IMR-90 (cell line): ENCODE measurements around the gene MRFAP1L1. TPM values are rescaled to one million over a fixed set of nuclear protein-coding genes. Genes with fewer than 3 reads are reported as not detected.
A peak's percentile ranks its signal among the peaks of the same experiment; 100 is the strongest.

Experiments used
- ATAC-seq: fragments of 200-7000 bp; cut with Tn5 transposase; 2 replicates; pipeline ENCODE4 v1.9.1; 2020; ENCODE audit warnings: low read depth, mild to moderate bottlenecking, moderate library complexity
- BruUV-seq: library from RNA; stranded (reverse); fragments of 400-500 nt; replicated peaks from 2 replicates; lab custom pipeline; 2021; lab: Mats Ljungman, UMichigan
- CTCF ChIA-PET: fragments of 300-600 bp; formaldehyde crosslinking; extraction: SDS; loops from one replicate; lab custom pipeline; 2021; ENCODE audit warnings: antibody characterized with exemption; lab: Yijun Ruan, JAX
- POLR2A ChIA-PET: fragments of 300-600 bp; sonication (Branson Sonifier 250); formaldehyde crosslinking; loops from one replicate; lab custom pipeline; 2022; ENCODE audit warnings: antibody characterized with exemption; ENCODE audit not compliant: unreplicated experiment; lab: Charles Lee
- DNase-seq: peaks from one replicate; pipeline ENCODE4 v3.0.0; 2013
- H2AFZ ChIP-seq: replicated peaks from 2 replicates; pipeline ENCODE3; 2013; ENCODE audit warnings: low read length, mild to moderate bottlenecking; ENCODE audit not compliant: poor library complexity
- H2AK5ac ChIP-seq: 2 replicates; pipeline ENCODE4 v1.6.1; 2013; ENCODE audit warnings: low read depth, low read length, inconsistent platforms
- H2AK9ac ChIP-seq: replicated peaks from 2 replicates; pipeline ENCODE3; 2013; ENCODE audit warnings: mild to moderate bottlenecking, low read depth, low read length, moderate library complexity; ENCODE audit not compliant: poor library complexity
- H2BK120ac ChIP-seq: 2 replicates; pipeline ENCODE4 v1.6.1; 2013; ENCODE audit warnings: low read depth, low read length, inconsistent platforms
- H2BK15ac ChIP-seq: 3 replicates; pipeline ENCODE4 v1.6.1; 2013; ENCODE audit warnings: low read depth, low read length, inconsistent platforms
- H2BK20ac ChIP-seq: 2 replicates; pipeline ENCODE4 v1.6.1; 2013; ENCODE audit warnings: low read depth, mild to moderate bottlenecking, inconsistent platforms, low read length, moderate library complexity
- H2BK5ac ChIP-seq: 2 replicates; pipeline ENCODE4 v1.6.1; 2013; ENCODE audit warnings: mild to moderate bottlenecking, low read depth, low read length, inconsistent platforms; ENCODE audit not compliant: poor library complexity, severe bottlenecking
- H3K14ac ChIP-seq: replicated peaks from 2 replicates; pipeline ENCODE4 v1.6.1; 2013; ENCODE audit warnings: low read depth, low read length, inconsistent platforms
- H3K18ac ChIP-seq: 2 replicates; pipeline ENCODE4 v1.6.1; 2013; ENCODE audit warnings: low read depth, low read length, control low read depth
- H3K23ac ChIP-seq: 2 replicates; pipeline ENCODE4 v1.6.1; 2013; ENCODE audit warnings: low read depth, low read length, inconsistent platforms
- H3K27ac ChIP-seq: 2 replicates; pipeline ENCODE4 v1.5.1; 2013; ENCODE audit warnings: mild to moderate bottlenecking, control low read depth, low read length; ENCODE audit not compliant: insufficient read depth
- H3K27me3 ChIP-seq: 2 replicates; pipeline ENCODE4 v1.6.1; 2013; ENCODE audit warnings: low read length; ENCODE audit not compliant: control insufficient read depth, insufficient read depth
- H3K36me3 ChIP-seq: 2 replicates; pipeline ENCODE4 v1.6.1; 2013; ENCODE audit warnings: low read length, mixed read lengths; ENCODE audit not compliant: control insufficient read depth, insufficient read depth
- H3K4ac ChIP-seq: 2 replicates; pipeline ENCODE4 v1.6.1; 2013; ENCODE audit warnings: low read depth, low read length, inconsistent platforms
- H3K4me1 ChIP-seq: 2 replicates; pipeline ENCODE4 v1.6.1; 2013; ENCODE audit warnings: low read length, mixed read lengths; ENCODE audit not compliant: control insufficient read depth, insufficient read depth
- H3K4me2 ChIP-seq: 2 replicates; pipeline ENCODE4 v1.6.1; 2013; ENCODE audit warnings: low read depth, mild to moderate bottlenecking, control low read depth, low read length, moderate library complexity
- H3K4me3 ChIP-seq: 2 replicates; pipeline ENCODE4 v1.5.1; 2013; ENCODE audit warnings: low read depth, mild to moderate bottlenecking, control low read depth, low read length, moderate library complexity; ENCODE audit not compliant: insufficient read depth
- H3K56ac ChIP-seq: 2 replicates; pipeline ENCODE4 v1.6.1; 2013; ENCODE audit warnings: low read length, inconsistent platforms; ENCODE audit not compliant: insufficient read depth; ENCODE audit errors: extremely low read depth
- H3K79me1 ChIP-seq, 2 experiments: 2 replicates each; pipeline ENCODE4 v1.6.1; 2013; ENCODE audit warnings: low read length in 2 of 2, inconsistent platforms in 1 of 2, low read depth in 1 of 2
- H3K9ac ChIP-seq: 2 replicates; pipeline ENCODE4 v1.6.1; 2013; ENCODE audit warnings: low read depth, low read length, control low read depth
- H3K9me1 ChIP-seq: 2 replicates; pipeline ENCODE4 v1.6.1; 2013; ENCODE audit warnings: low read length, inconsistent platforms; ENCODE audit not compliant: insufficient read depth
- H3K9me3 ChIP-seq: 2 replicates; pipeline ENCODE4 v1.6.1; 2013; ENCODE audit warnings: low read length; ENCODE audit not compliant: control insufficient read depth, insufficient read depth
- H4K20me1 ChIP-seq: 2 replicates; pipeline ENCODE4 v1.6.1; 2013; ENCODE audit warnings: low read length, inconsistent platforms; ENCODE audit not compliant: insufficient read depth
- H4K5ac ChIP-seq: 2 replicates; pipeline ENCODE4 v1.6.1; 2013; ENCODE audit warnings: mild to moderate bottlenecking, low read depth, low read length, control low read depth
- H4K8ac ChIP-seq, 2 experiments: 2 replicates each; pipeline ENCODE4 v1.6.1; 2013; ENCODE audit warnings: low read depth in 2 of 2, low read length in 2 of 2, control low read depth in 1 of 2, inconsistent platforms in 1 of 2
- H4K91ac ChIP-seq: 2 replicates; pipeline ENCODE4 v1.6.1; 2013; ENCODE audit warnings: low read depth, low read length, inconsistent platforms; ENCODE audit not compliant: insufficient read depth
- BHLHE40 ChIP-seq: fragments of 150-350 bp; IDR thresholded peaks from 2 replicates; pipeline ENCODE4 v1.6.1; 2016; ENCODE audit warnings: mild to moderate bottlenecking, low read depth, low read length
- CEBPB ChIP-seq: IDR thresholded peaks from 2 replicates; pipeline ENCODE4 v1.6.1; 2012; ENCODE audit warnings: low read depth, low read length, improper control_type of control experiment
- CHD1 ChIP-seq: IDR thresholded peaks from 2 replicates; pipeline ENCODE4 v1.6.1; 2012; ENCODE audit warnings: low read depth, low read length, improper control_type of control experiment
- CTCF ChIP-seq: conservative IDR thresholded peaks from 2 replicates; pipeline ENCODE4 v1.5.1; 2012; ENCODE audit warnings: mild to moderate bottlenecking, low read depth, low read length, improper control_type of control experiment
- FOS ChIP-seq: fragments of 150-350 bp; IDR thresholded peaks from 2 replicates; pipeline ENCODE4 v1.6.1; 2016; ENCODE audit warnings: low read depth, low read length
- MAFK ChIP-seq: IDR thresholded peaks from 2 replicates; pipeline ENCODE4 v1.6.1; 2012; ENCODE audit warnings: low read depth, low read length, improper control_type of control experiment
- MAZ ChIP-seq: IDR thresholded peaks from 2 replicates; pipeline ENCODE4 v1.6.1; 2012; ENCODE audit warnings: low read depth, mild to moderate bottlenecking, low read length, improper control_type of control experiment, moderate library complexity, borderline replicate concordance
- MXI1 ChIP-seq: IDR thresholded peaks from 2 replicates; pipeline ENCODE4 v1.6.1; 2012; ENCODE audit warnings: low read depth, mild to moderate bottlenecking, low read length, moderate library complexity, borderline replicate concordance
- NFE2L2 ChIP-seq: fragments of 150-350 bp; IDR thresholded peaks from 2 replicates; pipeline ENCODE4 v1.6.1; 2016; ENCODE audit warnings: low read depth, mild to moderate bottlenecking, low read length
- POLR2A ChIP-seq: IDR thresholded peaks from 2 replicates; pipeline ENCODE4 v1.6.1; 2012; ENCODE audit warnings: mild to moderate bottlenecking, low read depth, low read length
- RAD21 ChIP-seq: IDR thresholded peaks from 2 replicates; pipeline ENCODE4 v1.6.1; 2012; ENCODE audit warnings: low read length, improper control_type of control experiment
- RCOR1 ChIP-seq: IDR thresholded peaks from 2 replicates; pipeline ENCODE4 v1.6.1; 2012; ENCODE audit warnings: mild to moderate bottlenecking, low read length, improper control_type of control experiment; ENCODE audit not compliant: insufficient replicate concordance
- RFX5 ChIP-seq: IDR thresholded peaks from 2 replicates; pipeline ENCODE4 v1.8.0; 2012; ENCODE audit warnings: low read depth, mild to moderate bottlenecking, low read length, moderate library complexity
- SMC3 ChIP-seq: fragments of 150-350 bp; IDR thresholded peaks from 2 replicates; pipeline ENCODE4 v1.6.1; 2016; ENCODE audit warnings: low read depth, mild to moderate bottlenecking, antibody characterized with exemption, low read length, moderate library complexity
- USF2 ChIP-seq: fragments of 150-350 bp; IDR thresholded peaks from 2 replicates; pipeline ENCODE4 v1.6.1; 2017; ENCODE audit warnings: mild to moderate bottlenecking, antibody characterized with exemption, low read length, low read depth
- WGBS, 2 experiments: methylation state at CpG; one replicate each; pipeline versions ENCODE4 v1.1.5 to v1.1.7; 2013; ENCODE audit warnings: missing lambda C conversion rate in 2 of 2; ENCODE audit not compliant: insufficient read length in 1 of 2; ENCODE audit errors: extremely low coverage in 2 of 2; 5-methylcytosine and 5-hydroxymethylcytosine counted together
- dilution Hi-C: fragments of 300-500 bp; cut with HindIII; formaldehyde crosslinking; loops from one replicate; pipeline ENCODE4 v1.14.3; 2018; ENCODE audit warnings: low sequenced_read_pairs; ENCODE audit not compliant: unreplicated experiment
- in situ Hi-C: fragments of 300-500 bp; cut with MboI; formaldehyde crosslinking; loops from 3 replicates; pipeline ENCODE4 v1.14.3; 2019; ENCODE audit warnings: low sequenced_read_pairs, inconsistent platforms, mixed read lengths
- intact Hi-C: fragments of 100-400 bp; cut with micrococcal nuclease; formaldehyde crosslinking; loops from 2 replicates; pipeline ENCODE4 v1.10.0; 2022
- polyA plus RNA-seq, 3 experiments: library from polyadenylated mRNA; depleted of rRNA; stranded (reverse); fragments of >200 nt; gene quantifications; 2 replicates each; pipeline ENCODE4 v1.2.3, GENCODE V29; 2012; ENCODE audit warnings: low replicate concordance in 1 of 3
- total RNA-seq: library from RNA; depleted of rRNA; stranded (reverse); fragments of >200 nt; gene quantifications from 2 replicates; pipeline ENCODE4 v1.2.3, GENCODE V29; 2012

MRFAP1L1 gene
- total and polyA plus RNA-seq, 2 of the 4 experiments (the other 2 are of a cell fraction), result 31.7 to 47.0 TPM

DNA sequence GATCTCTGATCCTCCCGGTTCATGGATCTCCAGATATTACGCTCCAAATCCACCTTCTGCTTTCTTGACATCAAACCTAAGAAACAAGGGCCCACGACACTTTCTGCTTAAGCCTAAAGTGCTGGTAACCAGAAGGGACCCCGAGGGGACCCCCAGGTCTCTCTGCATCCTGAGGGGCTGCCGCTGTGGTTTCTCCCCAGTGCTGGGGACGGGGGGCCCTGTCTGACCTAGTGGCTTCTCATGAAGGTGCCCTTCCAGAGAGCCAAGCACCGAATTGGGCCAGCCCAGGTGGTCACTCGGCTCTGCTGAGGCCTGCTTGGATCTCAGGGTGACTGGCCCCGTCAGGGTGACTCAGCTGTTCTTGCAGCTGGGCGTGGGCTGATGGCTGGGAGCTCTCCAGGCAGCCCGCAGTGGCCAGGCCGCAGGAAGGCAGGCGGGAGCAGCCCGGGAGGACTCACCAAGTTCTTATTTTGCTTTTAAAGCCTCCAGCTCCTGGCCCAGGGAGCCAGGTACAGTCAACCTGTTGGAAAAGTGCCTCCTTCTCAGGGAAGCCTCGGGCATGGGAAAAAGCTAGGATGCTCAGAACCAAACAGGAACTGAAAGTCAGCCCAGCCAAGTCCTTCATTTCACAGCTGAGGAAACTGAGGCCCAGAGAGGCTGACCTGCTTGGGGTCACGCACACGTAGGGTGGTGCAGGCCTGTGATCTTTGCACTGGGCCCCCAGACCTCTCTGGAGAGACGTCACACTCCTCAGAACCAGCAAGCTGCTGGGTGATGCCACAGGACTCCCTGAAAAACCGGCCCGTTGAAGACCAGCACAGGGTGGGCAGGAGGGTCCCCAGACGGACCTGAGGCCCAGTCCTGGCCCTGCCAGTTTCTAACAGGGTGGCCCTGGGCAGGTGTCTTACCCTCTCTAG lies 23.0 kb upstream of the MRFAP1L1 start:
- Histone ChIP-seq H2BK5ac (peak overlapping the region; percentile 88), H3K4me2 (no peak overlapping the region; the same call in 1 of the 2 replicates), H3K56ac (peak overlapping the region; percentile 78; the same call in 1 of the 2 replicates), H2BK15ac (peak overlapping the region; percentile 77; the same call in 2 of the 3 replicates), H2AFZ (peak overlapping the region; percentile 94), H3K4me3 (no peak overlapping the region), H3K23ac (peak overlapping the region; percentile 83), H4K5ac (peak overlapping the region; percentile 98), H3K36me3 (no peaks in the 10 kb centered on the region), H3K27ac (peak overlapping the region; percentile 76), H3K18ac (peak overlapping the region; percentile 91), H3K14ac (peak overlapping the region; percentile 97), H2BK120ac (peak overlapping the region; percentile 100), H2BK20ac (peak overlapping the region; percentile 100), H3K27me3 (no peaks in the 10 kb centered on the region; the same call in 1 of the 2 replicates), H4K8ac (peak overlapping the region; percentile 92 to 95), H4K91ac (peak overlapping the region; percentile 99), H3K79me1 (0 out of 4 replicates have a peak, but pooled peaks cover 0 to 4% of the 10 kb centered on the region in 2 experiments), H3K4me1 (peaks cover 9% of the 10 kb centered on the region), H3K9me3 (no peaks in the 10 kb centered on the region), H3K9me1 (peaks cover 10% of the 10 kb centered on the region), H4K20me1 (no peaks in the 10 kb centered on the region), H2AK9ac (peak overlapping the region; percentile 97), H2AK5ac (peak overlapping the region; percentile 96; the same call in 1 of the 2 replicates), H3K9ac (peak overlapping the region; percentile 59), H3K4ac (peak overlapping the region; percentile 100)
- dilution Hi-C loops, result no loop called here
- in situ Hi-C loops, result no loop called here
- intact Hi-C loops, result no loop called here
- ChIA-PET POLR2A (no interaction called here), CTCF (interaction anchor here (1.1 to 1.4 kb wide), 2 partner anchors 12 to 141 kb away, joined by 3 read pairs; no protein-coding TSS in a partner anchor)
- no TSS peak for BruUV-seq
- DNase-seq, result peak; percentile 94
- 86% methylated on average over 7 of the region's 21 CpGs; no CpG with 5 or more reads in 1 of the 2 experiments for WGBS, 2 experiments
- peak; percentile 99 for ATAC-seq
- TF ChIP-seq FOS (peak; percentile 65), MAFK (peak; percentile 90), POLR2A (peak; percentile 20; the same call in 1 of the 2 replicates), NFE2L2 (peak; percentile 99), BHLHE40 (no peak), RFX5 (no peak), SMC3 (no peak), USF2 (no peak), CTCF (no peak), MAZ (peak; percentile 19; the same call in 1 of the 2 replicates), CHD1 (no peak), RCOR1 (no peak), RAD21 (0 out of 2 replicates have a peak, but pooled peaks have one; percentile 17), CEBPB (no peak), MXI1 (no peak)
